DMS53 (cell line): ENCODE results near the gene CD53.
A peak's percentile ranks its signal among the peaks of the same experiment; 100 is the strongest.

Experiments used
- DNase-seq: peaks from one replicate; lab custom pipeline; 2025; lab: John Stamatoyannopoulos, UW

The CD53 gene

GRCh38 chr1:110876748-110877341 lies 3.9 kb downstream of the CD53 start:
- no peak for DNase-seq

- DNase-seq = no peak
Measured at GRCh38 chr1:110877364-110877763, 4.4 kb downstream of the CD53 start.

DNA sequence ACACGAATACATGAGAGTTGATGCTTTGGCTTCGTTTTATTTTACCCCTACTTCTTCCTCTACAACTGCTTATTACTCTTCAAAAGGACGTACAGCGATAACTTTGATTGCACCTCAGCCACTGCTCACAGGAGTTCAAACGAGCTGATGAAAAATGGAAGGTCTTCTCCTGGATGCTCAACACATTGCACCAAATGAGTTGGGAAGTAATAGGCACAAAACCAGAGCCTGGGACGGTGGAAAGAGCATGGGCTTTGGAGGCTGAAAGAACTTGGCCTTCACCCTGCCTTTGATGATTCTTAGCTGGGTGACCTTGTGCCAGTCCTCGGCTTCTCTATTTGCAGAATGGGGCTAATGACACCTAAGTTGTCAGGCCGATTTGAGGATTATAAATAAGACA lies 4.8 kb downstream of the CD53 start:
- no peak for DNase-seq

DNA sequence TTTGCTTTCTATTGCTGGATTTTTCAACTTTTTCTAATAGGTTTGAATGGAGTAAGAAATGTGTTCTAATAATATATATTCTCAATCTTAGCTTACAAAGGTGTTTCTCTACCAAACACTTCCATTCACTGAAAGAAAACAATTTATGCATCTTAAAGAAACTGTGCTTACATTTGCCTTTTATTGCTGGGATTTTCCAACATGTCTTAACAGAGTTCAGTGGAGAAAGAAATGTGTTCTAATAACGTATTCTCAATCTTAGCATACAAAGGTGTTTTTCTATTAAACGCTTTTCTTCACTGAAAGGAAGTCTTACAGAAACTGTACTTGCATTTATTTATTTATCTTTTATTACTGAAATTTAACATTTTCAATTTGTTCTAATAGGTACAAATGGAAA lies 5.6 kb downstream of the CD53 start:
- DNase-seq = no peak

- no peak for DNase-seq
Measured at GRCh38 chr1:110878993-110879392, 6.0 kb downstream of the CD53 start.

DNA sequence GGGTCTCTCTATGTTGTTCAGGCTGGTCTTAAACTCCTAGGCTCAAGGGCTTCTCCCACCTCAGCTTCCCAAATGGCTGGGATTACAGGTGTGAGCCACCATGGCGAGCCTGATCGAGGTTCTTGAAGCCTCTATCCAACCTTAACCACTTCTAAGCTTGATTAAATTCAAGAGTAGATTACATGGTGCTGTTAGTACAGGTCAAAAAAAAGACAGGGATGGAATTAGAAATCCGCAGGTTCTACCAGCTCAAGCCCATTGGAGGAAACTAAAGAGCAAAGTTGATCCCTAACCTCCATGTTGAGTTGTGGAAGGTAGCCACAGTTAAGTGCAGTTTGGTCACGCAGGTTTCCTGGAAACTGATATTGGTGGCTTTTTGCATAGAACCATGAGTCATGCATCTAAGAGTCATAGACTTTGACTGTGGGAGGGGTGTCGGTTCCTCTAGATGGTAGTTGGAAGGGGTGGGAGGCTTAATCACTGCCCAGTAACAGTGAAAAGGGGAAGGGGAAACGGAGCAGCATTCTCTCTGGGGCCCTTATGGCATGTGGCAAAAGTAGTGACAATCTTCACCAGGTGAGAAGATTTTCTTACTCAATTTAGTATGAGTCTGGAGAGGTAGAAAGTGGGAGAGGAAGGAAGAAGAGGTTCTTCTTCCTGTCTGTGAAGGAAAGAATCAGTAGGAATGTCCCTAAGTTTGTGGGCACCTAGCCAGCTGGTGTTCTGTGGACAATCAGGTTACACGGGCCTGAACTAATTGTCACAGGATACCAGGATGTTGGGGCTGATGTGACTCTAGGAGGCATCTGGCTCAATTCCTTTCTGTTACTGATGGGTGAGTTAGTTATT lies 7.0 kb downstream of the CD53 start:
- DNase-seq = peak; percentile 70

DNA sequence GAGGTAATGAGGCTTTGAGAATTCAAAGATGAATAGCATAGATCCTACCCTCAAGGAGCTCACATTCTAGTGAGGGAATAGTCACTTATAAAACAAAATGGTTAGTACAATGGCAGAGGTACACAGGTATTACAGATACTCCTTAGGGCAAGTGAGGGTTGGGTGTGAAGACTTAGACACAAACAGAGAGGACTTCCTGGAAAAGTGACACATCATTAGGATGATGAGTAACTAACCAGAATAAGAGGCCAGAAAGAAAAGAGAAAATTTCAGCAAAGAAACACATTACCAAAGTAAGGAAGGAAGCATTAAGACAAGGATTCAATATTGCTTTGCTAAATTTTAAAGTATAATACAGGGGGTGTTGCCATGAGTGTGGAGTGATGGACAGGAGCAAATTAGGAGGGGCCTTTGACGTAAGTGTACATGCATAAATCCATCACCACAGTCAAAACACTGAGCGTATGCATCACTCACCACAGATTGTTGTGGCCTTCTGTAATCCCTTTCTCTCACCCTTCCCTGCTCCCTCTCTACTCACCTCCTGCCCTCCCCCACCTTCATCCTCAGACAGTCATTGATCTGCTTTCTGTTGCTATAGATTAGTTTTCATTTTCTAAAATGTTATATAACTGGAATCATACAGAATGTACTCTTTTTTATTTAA lies 7.9 kb downstream of the CD53 start:
- DNase-seq = no peak

DNA sequence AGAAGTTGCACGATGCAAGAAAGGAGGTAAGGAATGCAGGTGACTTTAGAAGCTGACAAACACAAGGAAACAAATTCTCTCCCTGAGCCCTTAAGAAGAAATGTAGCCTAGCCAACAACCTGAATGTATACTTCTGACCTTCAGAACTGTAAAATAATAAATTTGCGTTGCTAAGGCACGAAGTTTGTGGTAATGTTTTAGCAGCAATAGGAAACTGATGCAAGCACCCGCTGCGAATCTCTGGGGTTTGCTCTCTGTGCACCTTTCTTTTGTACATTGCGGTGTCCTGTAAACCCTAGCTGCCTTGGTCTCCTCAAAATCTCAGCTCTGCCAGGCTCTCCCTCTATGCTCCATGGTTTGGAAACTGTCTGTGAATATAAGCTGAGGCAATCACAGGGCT lies 15.1 kb downstream of the CD53 start:
- DNase-seq = no peak

DNA sequence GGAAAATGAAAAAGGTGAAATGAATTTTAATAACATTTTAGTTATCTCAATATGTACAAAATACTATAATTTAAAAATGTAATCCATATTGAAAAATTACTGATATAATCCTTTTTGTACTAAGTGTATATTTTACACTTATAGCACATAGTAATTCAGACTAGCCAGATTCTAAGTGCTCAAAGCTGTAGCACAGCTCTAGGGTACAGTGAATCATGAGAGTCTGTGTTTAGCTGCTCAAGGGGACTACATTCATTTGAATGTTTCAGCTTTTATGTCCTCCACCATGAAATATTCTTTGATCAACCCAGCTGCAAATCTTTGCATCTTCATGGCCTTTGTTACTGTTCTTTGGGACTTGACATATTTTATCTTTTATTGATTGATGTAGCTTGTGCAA lies 15.7 kb downstream of the CD53 start:
- no peak for DNase-seq

DNA sequence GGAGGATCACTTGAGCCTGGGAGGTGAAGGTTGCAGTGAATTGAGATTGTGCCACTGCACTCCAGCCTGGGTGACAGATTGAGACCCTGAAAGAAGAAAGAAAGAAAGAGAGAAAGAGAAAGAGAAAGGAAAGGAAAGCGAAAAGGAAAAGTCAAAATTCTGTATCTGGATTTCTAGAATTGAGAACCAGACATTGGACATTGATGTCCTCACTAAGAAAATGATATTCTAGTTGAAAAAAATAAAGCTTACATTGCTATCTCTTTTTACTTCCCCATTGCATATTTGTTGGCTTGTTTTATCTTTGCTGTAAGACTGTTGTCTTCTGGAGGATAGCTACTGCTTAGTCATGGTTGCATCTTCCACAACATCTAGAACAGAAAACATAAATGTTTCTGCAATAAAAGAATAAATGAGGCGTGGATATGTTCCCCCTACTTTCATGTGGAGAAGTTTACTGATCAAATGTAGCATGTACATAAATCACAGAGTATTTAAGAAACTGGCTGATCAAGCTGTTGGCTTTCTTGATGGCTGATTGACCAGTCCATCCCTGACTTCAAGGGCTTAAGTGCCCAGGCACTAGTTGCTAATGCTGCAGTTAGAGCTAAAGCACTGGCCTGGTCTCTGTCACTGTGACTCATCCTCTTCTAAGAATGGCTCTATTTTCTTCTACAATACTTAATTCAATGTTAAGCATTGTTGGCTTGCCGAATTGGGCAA lies 17.7 kb downstream of the CD53 start:
- DNase-seq = no peak

- peak; percentile 8 for DNase-seq
Measured at GRCh38 chr1:110893908-110894490, 21.1 kb downstream of the CD53 start.

DNA sequence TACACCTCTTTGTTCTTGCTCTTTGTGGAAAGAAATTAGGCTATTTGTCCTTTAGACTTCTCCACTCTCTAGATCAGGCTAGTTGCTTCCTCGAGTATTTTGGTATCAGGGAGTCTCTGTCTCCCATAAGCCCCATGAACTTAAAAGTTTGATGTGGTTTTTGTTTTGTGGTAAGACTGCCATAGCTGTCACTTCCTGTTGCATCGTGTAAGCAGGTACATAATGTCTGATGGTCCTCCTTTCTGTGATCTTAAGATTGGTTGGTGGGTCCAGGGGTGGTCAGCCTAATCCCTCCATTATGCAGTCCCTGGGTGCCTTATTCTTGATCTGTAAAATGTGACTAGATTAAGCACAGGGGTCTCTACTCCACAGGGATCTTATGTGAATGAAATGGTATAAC lies 23.1 kb downstream of the CD53 start:
- DNase-seq = no peak

DNA sequence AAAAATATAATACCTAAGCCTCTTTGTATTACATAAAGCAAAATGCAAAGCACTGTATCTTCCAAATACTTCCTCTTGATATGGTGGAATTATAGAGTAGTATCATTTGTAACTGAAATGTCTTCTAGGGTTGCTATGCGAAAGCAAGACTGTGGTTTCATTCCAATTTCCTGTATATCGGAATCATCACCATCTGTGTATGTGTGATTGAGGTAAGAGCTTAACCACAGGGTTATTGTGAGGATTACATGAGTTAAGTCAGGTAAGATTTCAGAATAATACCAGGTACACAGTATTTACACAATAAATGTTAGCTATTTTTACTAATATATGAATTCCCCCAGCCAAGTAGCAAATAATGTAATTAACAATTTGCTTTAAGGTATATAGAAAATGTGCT lies 24.7 kb downstream of the CD53 start:
- no peak for DNase-seq

GRCh38 chr1:110898734-110899457 lies 25.9 kb downstream of the CD53 start:
- DNase-seq = no peak

DNA sequence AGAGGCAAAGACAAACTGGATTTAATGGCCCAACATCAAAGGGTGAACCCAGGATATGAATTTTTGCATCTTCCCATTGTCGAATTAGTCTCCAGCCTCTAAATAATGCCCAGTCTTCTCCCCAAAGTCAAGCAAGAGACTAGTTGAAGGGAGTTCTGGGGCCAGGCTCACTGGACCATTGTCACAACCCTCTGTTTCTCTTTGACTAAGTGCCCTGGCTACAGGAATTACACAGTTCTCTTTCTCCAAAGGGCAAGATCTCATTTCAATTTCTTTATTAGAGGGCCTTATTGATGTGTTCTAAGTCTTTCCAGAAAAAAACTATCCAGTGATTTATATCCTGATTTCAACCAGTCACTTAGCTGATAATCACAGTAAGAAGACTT lies 26.5 kb downstream of the CD53 start:
- no peak for DNase-seq

DNA sequence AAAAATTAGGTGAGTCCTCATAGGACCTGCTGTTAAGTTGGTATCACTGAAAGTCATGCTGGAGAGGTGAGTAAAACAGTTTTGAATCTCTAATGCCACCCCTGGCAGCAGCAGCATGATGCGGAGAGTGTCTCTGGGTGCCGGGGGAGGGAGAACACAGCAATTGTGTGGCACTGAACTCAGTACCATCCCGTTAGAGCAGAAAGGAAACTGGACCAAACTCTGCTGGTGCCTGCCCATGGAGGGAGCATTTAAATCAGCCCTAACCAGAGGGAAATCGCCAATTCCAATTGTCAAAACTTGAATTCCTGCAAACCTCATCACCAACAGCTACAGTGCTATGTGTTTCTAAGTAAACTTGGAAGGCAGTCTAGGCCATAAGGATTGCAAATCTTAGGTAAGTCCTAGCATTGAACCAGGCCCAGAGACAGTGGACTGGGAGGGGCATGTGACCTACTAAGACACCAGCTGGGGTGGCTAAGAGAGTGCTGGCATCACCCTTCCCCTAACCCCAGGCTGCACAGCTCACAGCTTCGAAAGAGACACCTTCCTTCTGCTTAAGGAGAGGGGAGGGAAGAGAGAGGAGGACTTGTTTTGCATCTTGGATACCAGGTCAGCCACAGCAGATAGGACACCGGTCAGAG lies 30.0 kb downstream of the CD53 start:
- no peak for DNase-seq

DNA sequence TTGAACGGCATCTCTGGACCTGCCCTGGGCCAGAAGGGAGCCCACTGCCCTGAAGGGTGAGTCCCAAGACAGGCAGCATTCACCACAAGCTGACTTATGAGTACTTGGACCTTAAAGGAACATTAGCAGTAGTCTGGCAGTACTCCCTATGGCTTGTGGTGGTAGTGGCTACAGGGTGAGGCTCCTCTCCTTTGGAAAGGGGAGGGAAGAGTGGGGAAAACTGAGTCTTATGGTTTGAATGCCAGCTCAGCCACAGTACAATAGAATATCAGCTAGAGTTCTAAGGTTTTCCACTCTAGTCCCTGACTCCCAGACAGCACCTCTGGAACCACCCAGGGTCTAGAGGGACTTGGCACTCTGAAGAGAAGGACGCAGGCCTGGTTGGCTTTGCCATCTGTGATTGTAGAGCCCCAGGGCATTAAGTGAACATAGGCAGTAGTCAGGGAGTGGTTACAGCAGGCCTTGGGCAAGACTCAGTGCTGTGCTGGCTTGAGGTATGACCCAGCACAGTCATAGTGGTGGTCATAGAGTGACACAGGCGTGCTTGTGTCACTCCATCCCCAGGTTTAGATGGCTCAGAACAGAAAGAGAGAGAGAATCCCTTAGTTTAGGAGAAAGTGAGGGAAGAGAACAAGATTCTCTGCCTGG lies 31.0 kb downstream of the CD53 start:
- no peak for DNase-seq

GRCh38 chr1:110912784-110913183 lies 39.8 kb downstream of the CD53 start:
- DNase-seq = no peak

GRCh38 chr1:110914676-110915075 lies 41.7 kb downstream of the CD53 start:
- no peak for DNase-seq

- DNase-seq = no peak
Measured at GRCh38 chr1:110915804-110916203, 42.9 kb downstream of the CD53 start.

DNA sequence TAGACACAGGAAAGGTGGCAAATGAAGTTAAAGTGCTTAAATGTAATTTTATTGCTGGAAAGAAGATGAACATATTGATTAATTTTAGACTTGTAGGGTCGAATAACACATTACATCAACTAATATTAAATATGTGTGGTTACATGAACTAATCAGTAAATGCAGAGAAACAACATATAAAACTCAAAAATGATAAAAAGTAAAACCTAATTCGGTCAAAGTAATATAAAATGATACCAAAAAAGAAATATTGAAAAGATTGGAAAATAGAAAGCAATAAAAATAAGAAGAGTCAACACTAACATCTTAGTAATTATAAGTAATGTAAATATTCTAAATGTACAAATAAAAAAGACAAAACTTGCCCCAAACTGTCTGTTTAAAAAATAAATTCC lies 43.3 kb downstream of the CD53 start:
- no peak for DNase-seq
